ENCODE data around the gene CEP95.
"Not testable (repeated sequence)": the region's sequence is repeated elsewhere in the genome, so short reads cannot be mapped to it uniquely, and the experiment has no call there.

CEP95 gene

DNA sequence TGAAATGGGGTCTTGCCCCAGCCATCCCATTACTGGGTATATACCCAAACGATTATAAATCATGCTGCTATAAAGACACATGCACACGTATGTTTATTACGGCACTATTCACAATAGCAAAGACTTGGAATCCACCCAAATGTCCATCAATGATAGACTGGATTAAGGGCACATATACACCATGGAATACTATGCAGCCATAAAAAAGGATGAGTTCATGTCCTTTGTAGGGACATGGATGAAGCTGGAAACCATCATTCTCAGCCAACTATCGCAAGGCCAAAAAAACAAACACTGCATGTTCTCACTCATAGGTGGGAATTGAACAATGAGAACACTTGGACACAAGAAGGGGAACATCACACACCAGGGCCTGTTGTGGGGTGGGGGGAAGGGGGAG is 70.2 kb downstream of the CEP95 start:
- H3K27ac ChIP-seq (ENCODE audit: low read depth, low read length); H3K9ac ChIP-seq (ENCODE audit: low read length in 5 of 5); H3K4me3 ChIP-seq (ENCODE audit: low read depth in 1 of 5, low read length in 5 of 5); H3K27me3 ChIP-seq (ENCODE audit: control insufficient read depth in 5 of 5, insufficient read depth in 4 of 5, low read length in 5 of 5); H3K9me3 ChIP-seq (ENCODE audit: control insufficient read depth in 5 of 5, low read length in 5 of 5): not testable (repeated sequence)
- peaks cover 17 to 38% (median 26%) of the 10 kb centered on the region in 5 donors for H3K36me3 ChIP-seq (ENCODE audit: control insufficient read depth in 5 of 5, insufficient read depth in 5 of 5, low read length in 5 of 5)
- peaks cover 0 to 10% (median 5%) of the 10 kb centered on the region in 5 donors for H3K4me1 ChIP-seq (ENCODE audit: control insufficient read depth in 5 of 5, insufficient read depth in 5 of 5, low read length in 5 of 5)

- Histone ChIP-seq H3K4me1 (ENCODE audit: control insufficient read depth in 5 of 5, insufficient read depth in 5 of 5, low read length in 5 of 5) (no peaks in the 10 kb centered on the region), H3K27me3 (ENCODE audit: control insufficient read depth in 5 of 5, insufficient read depth in 4 of 5, low read length in 5 of 5) (no peaks in the 10 kb centered on the region), H3K36me3 (ENCODE audit: control insufficient read depth in 5 of 5, insufficient read depth in 5 of 5, low read length in 5 of 5) (peaks cover 27 to 51% (median 35%) of the 10 kb centered on the region in 5 donors), H3K4me3 (ENCODE audit: low read depth in 1 of 5, low read length in 5 of 5) (no peak overlapping the region), H3K9me3 (ENCODE audit: control insufficient read depth in 5 of 5, low read length in 5 of 5) (no peaks in the 10 kb centered on the region), H3K27ac (ENCODE audit: low read depth, low read length) (no peak overlapping the region), H3K9ac (ENCODE audit: low read length in 5 of 5) (no peak overlapping the region)
These were observed 73.1 kb downstream of the CEP95 start for GRCh38 chr17:64579917-64580316.

- Histone ChIP-seq H3K27ac (ENCODE audit: low read depth, low read length) (no peak overlapping the region), H3K9me3 (ENCODE audit: control insufficient read depth in 5 of 5, low read length in 5 of 5) (no peaks in the 10 kb centered on the region), H3K4me1 (ENCODE audit: control insufficient read depth in 5 of 5, insufficient read depth in 5 of 5, low read length in 5 of 5) (no peaks in the 10 kb centered on the region), H3K27me3 (ENCODE audit: control insufficient read depth in 5 of 5, insufficient read depth in 4 of 5, low read length in 5 of 5) (no peaks in the 10 kb centered on the region), H3K9ac (ENCODE audit: low read length in 5 of 5) (no peak overlapping the region), H3K4me3 (ENCODE audit: low read depth in 1 of 5, low read length in 5 of 5) (no peak overlapping the region), H3K36me3 (ENCODE audit: control insufficient read depth in 5 of 5, insufficient read depth in 5 of 5, low read length in 5 of 5) (peaks cover 27 to 51% (median 34%) of the 10 kb centered on the region in 5 donors)
These were observed 73.9 kb downstream of the CEP95 start for GRCh38 chr17:64580384-64581315.

DNA sequence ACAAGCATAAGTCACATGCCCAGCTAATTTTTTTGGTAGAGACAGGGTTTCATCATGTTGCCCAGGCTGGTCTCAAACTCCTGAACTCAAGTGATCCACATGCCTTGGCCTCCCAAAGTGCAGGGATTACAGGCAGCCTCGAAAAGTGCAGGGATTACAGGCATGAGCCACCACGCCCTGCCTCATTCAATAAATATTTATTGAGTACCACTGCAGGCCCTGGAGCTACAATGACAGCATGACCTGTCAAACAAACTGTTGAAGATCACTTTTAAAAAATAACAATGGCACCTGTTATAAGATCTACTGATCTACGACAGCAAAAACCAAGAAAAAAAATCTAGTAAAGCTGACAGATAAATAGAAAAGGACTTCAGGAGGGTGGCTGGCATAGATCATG is 76.3 kb downstream of the CEP95 start:
- Histone ChIP-seq H3K27me3 (ENCODE audit: control insufficient read depth in 5 of 5, insufficient read depth in 4 of 5, low read length in 5 of 5) (no peaks in the 10 kb centered on the region), H3K9ac (ENCODE audit: low read length in 5 of 5) (no peak overlapping the region), H3K4me1 (ENCODE audit: control insufficient read depth in 5 of 5, insufficient read depth in 5 of 5, low read length in 5 of 5) (no peaks in the 10 kb centered on the region), H3K36me3 (ENCODE audit: control insufficient read depth in 5 of 5, insufficient read depth in 5 of 5, low read length in 5 of 5) (peaks cover 24 to 38% (median 34%) of the 10 kb centered on the region in 5 donors), H3K4me3 (ENCODE audit: low read depth in 1 of 5, low read length in 5 of 5) (no peak overlapping the region), H3K9me3 (ENCODE audit: control insufficient read depth in 5 of 5, low read length in 5 of 5) (no peaks in the 10 kb centered on the region), H3K27ac (ENCODE audit: low read depth, low read length) (no peak overlapping the region)

GRCh38 chr17:64585146-64585545 is 78.4 kb downstream of the CEP95 start:
- no peaks in the 10 kb centered on the region for H3K27me3 ChIP-seq (ENCODE audit: control insufficient read depth in 5 of 5, insufficient read depth in 4 of 5, low read length in 5 of 5)
- H3K4me1 ChIP-seq (ENCODE audit: control insufficient read depth in 5 of 5, insufficient read depth in 5 of 5, low read length in 5 of 5), result no peaks in the 10 kb centered on the region
- H3K36me3 ChIP-seq (ENCODE audit: control insufficient read depth in 5 of 5, insufficient read depth in 5 of 5, low read length in 5 of 5), result peaks cover 21 to 32% (median 26%) of the 10 kb centered on the region in 5 donors
- H3K9me3 ChIP-seq (ENCODE audit: control insufficient read depth in 5 of 5, low read length in 5 of 5), result no peaks in the 10 kb centered on the region
- no peak overlapping the region for H3K4me3 ChIP-seq (ENCODE audit: low read depth in 1 of 5, low read length in 5 of 5)
- no peak overlapping the region for H3K9ac ChIP-seq (ENCODE audit: low read length in 5 of 5)
- no peak overlapping the region for H3K27ac ChIP-seq (ENCODE audit: low read depth, low read length)
